Measurements from ENCODE around the gene BAMBI.

BAMBI gene

DNA sequence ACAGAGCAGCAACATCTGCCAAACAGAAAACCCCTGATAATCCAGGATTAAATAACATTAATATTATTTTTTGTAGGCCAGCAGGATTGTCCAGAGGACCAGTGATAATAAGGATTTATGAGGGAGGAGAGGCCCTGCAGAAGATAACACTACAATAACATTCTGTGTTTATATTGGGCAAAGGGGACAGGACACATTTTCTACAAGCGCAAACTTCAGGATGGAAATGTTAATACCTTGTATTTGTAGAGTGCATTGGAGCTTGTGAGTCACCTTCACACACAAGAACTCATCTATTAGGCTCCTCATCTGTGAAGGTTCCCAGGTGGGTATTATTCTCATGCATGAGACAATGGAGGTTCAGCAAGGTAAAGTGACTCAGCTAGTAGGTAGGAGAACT is 51.0 kb downstream of the BAMBI start:
- CTCF ChIA-PET: no interaction called here
- POLR2A ChIA-PET (ENCODE audit: low non-redundant PET): no interaction called here
- TF ChIP-seq, protein P1, sequence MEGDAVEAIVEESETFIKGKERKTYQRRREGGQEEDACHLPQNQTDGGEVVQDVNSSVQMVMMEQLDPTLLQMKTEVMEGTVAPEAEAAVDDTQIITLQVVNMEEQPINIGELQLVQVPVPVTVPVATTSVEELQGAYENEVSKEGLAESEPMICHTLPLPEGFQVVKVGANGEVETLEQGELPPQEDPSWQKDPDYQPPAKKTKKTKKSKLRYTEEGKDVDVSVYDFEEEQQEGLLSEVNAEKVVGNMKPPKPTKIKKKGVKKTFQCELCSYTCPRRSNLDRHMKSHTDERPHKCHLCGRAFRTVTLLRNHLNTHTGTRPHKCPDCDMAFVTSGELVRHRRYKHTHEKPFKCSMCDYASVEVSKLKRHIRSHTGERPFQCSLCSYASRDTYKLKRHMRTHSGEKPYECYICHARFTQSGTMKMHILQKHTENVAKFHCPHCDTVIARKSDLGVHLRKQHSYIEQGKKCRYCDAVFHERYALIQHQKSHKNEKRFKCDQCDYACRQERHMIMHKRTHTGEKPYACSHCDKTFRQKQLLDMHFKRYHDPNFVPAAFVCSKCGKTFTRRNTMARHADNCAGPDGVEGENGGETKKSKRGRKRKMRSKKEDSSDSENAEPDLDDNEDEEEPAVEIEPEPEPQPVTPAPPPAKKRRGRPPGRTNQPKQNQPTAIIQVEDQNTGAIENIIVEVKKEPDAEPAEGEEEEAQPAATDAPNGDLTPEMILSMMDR (conservative IDR thresholded peaks at IDR 0.05; ENCODE audit: low read depth): no peak
- peak; percentile 19 for DNase-seq (ENCODE audit: low spot score)
- H3K27ac ChIP-seq: no peak overlapping the region

DNA sequence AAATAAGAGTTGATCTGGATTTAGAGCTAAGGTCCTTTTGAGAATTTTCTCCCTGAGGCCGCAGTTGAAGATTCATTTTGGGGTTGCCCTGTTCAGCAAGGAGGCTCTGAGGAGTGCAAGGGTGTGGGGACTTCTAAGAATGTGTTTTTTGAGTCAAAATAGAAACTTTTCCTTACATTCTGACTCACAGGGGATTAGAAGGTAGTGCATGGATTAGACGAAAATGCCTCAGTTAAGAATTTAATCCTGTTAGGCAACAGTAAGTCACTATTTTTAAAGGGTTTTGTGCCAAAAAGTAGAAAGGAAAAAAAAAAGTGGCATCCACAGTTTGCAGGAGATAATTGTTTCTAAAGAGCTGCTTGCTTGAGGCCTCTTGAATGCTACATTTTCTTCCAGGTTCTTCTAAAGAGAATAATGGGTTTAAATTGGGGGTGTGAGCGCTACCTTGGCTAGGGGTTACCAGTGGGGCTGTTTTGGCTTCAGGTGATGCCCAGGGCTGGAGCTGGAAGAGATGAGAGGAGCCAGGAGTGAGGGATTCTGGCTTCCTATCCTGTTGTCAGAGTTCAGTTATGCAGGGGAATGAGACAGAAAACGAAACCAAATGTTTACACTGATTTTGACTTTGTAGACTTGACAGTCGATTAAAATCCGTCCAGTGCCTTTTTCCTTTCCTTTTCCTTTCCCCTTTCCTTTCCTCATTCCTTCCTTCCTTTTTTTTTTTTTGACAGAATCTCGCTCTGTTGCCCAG is 52.9 kb downstream of the BAMBI start:
- ChIA-PET CTCF (no interaction called here), POLR2A (ENCODE audit: low non-redundant PET) (no interaction called here)
- TF ChIP-seq, protein P1 (conservative IDR thresholded peaks at IDR 0.05; ENCODE audit: low read depth): no peak
- peak overlapping the region; percentile 23; the same call in 1 of the 2 replicates for H3K27ac ChIP-seq
- DNase-seq (ENCODE audit: low spot score): no peak

DNA sequence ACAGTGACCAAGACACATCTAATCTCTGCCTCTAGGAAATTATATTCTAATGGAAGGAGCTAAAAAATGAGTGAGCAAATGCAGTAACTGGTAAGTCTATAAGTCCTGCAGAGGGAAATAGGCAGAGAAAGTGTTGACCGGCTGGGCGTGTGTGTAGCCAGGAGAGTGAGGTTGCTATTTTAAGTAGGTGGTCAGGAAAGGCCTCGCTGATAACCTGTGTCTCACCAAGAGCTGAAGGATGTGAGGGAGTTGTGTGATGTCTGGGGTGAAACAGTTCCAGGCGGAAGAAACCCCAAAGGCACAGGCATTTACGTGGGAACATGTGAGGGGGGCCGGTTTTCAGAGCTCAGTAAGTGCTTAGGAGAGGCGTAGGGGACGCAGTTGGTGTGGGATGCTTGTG is 54.8 kb downstream of the BAMBI start:
- TF ChIP-seq, protein P1 (conservative IDR thresholded peaks at IDR 0.05; ENCODE audit: low read depth): no peak
- ChIA-PET POLR2A (ENCODE audit: low non-redundant PET) (no interaction called here), CTCF (interaction anchor here (0.6 kb wide), 1 partner anchor 1939 kb away, joined by 3 read pairs; no protein-coding TSS in a partner anchor)
- DNase-seq (ENCODE audit: low spot score): no peak
- H3K27ac ChIP-seq: no peak overlapping the region
